Cardiac septum (tissue), 1 donor: ENCODE data around the gene ZNF181. TPM values are rescaled to one million over a fixed set of nuclear protein-coding genes. Genes with fewer than 3 reads are reported as not detected.
A peak's percentile ranks its signal among the peaks of the same experiment; 100 is the strongest.

Experiments used
- DNase-seq: peaks from one replicate; pipeline ENCODE4 v3.0.0-alpha.2; 2020; ENCODE audit warnings: low spot score
- intact Hi-C: fragments of 100-400 bp; cut with DNase I; formaldehyde crosslinking; loops from one replicate; pipeline ENCODE4 v1.14.0; 2022
- total RNA-seq: library from RNA; stranded (reverse); fragmentation: NEBNext Ultra II Directional; extraction: Animal tissue kit (Norgen Biotek cat#: 25700); gene quantifications from one replicate; pipeline ENCODE4 v1.2.1, GENCODE V29; 2021
- donor health status: DM: no; HTN: no; CAD: no.

ZNF181 gene
- total RNA-seq, 1 donor from 2014 or later, result 19.3 TPM

GRCh38 chr19:34744896-34745690, 11.1 kb downstream of the ZNF181 start:
- no peak for DNase-seq
- intact Hi-C loops, result no loop called here

- intact Hi-C loops, result no loop called here
- DNase-seq, result no peak
These were observed 23.4 kb downstream of the ZNF181 start for GRCh38 chr19:34757441-34757840.

GRCh38 chr19:34759218-34759917, 25.3 kb downstream of the ZNF181 start:
- no peak for DNase-seq
- intact Hi-C loops, result no loop called here

GRCh38 chr19:34766386-34766785, 32.3 kb downstream of the ZNF181 start:
- intact Hi-C loops, result no loop called here
- DNase-seq, result no peak

- intact Hi-C loops, result no loop called here
- no peak for DNase-seq
These were observed 33.9 kb downstream of the ZNF181 start for GRCh38 chr19:34767951-34768350.

GRCh38 chr19:34772697-34773554, 38.9 kb downstream of the ZNF181 start, which contains the start of gene ZNF599:
ZNF599 (minus strand) TSS chr19:34773215; CDS start chr19:34772841, 374 bp downstream.
- peak; percentile 95 for DNase-seq
- intact Hi-C loops, result loop anchor here (2.0 kb wide), 3 partner anchors 36 to 154 kb away; partner anchors contain the start of genes SCGB2B2, ZNF30 and ZNF302

GRCh38 chr19:34773555-34773864, 39.5 kb downstream of the ZNF181 start:
- DNase-seq, result no peak
- intact Hi-C loops, result loop anchor here (2.0 kb wide), 3 partner anchors 37 to 153 kb away; partner anchors contain the start of genes SCGB2B2, ZNF30 and ZNF302

GRCh38 chr19:34774857-34775256, 40.8 kb downstream of the ZNF181 start:
- DNase-seq, result no peak
- intact Hi-C loops, result no loop called here

GRCh38 chr19:34778342-34778741, 44.3 kb downstream of the ZNF181 start:
- DNase-seq, result no peak
- intact Hi-C loops, result no loop called here

GRCh38 chr19:34779652-34780051, 45.6 kb downstream of the ZNF181 start:
- intact Hi-C loops, result no loop called here
- DNase-seq, result no peak

- intact Hi-C loops, result no loop called here
- DNase-seq, result no peak
These were observed 52.2 kb downstream of the ZNF181 start for GRCh38 chr19:34786236-34786635.

- intact Hi-C loops, result no loop called here
- no peak for DNase-seq
These were observed 53.2 kb downstream of the ZNF181 start for GRCh38 chr19:34787059-34787824.

GRCh38 chr19:34788074-34788473, 54.0 kb downstream of the ZNF181 start:
- DNase-seq, result no peak
- intact Hi-C loops, result no loop called here

GRCh38 chr19:34793565-34793964, 59.5 kb downstream of the ZNF181 start:
- intact Hi-C loops, result no loop called here
- DNase-seq, result no peak

- no peak for DNase-seq
- intact Hi-C loops, result no loop called here
These were observed 60.3 kb downstream of the ZNF181 start for GRCh38 chr19:34794066-34794960.
